T-helper 2 cell treated with Interferon-gamma antibody and Interleukin-4, amounts not matched to agents 5 μg/mL and 100 μg/mL, for 36 hours (primary cell): Measurements from ENCODE around the gene SMC6.
A peak's percentile ranks its signal among the peaks of the same experiment; 100 is the strongest.

Source experiments
- DNase-seq: peaks from one replicate; pipeline ENCODE4 v3.0.0; 2021; ENCODE audit warnings: low spot score
- H3K27ac Mint-ChIP-seq: one replicate; pipeline ENCODE4 v1.8.0; 2021; ENCODE audit warnings: mild to moderate bottlenecking, mixed read lengths
- H3K27me3 Mint-ChIP-seq: one replicate; pipeline ENCODE4 v1.8.0; 2021; ENCODE audit warnings: low read depth, mixed read lengths
- H3K36me3 Mint-ChIP-seq: one replicate; pipeline ENCODE4 v1.8.0; 2021; ENCODE audit warnings: low read depth, mixed read lengths
- H3K4me1 Mint-ChIP-seq: one replicate; pipeline ENCODE4 v1.8.0; 2021; ENCODE audit warnings: low read depth, mixed read lengths
- H3K4me3 Mint-ChIP-seq: one replicate; pipeline ENCODE4 v1.8.0; 2022; ENCODE audit warnings: mild to moderate bottlenecking, moderate library complexity, mixed read lengths
- H3K9me3 Mint-ChIP-seq: one replicate; pipeline ENCODE4 v1.8.0; 2021; ENCODE audit warnings: mixed read lengths

SMC6 gene

DNA sequence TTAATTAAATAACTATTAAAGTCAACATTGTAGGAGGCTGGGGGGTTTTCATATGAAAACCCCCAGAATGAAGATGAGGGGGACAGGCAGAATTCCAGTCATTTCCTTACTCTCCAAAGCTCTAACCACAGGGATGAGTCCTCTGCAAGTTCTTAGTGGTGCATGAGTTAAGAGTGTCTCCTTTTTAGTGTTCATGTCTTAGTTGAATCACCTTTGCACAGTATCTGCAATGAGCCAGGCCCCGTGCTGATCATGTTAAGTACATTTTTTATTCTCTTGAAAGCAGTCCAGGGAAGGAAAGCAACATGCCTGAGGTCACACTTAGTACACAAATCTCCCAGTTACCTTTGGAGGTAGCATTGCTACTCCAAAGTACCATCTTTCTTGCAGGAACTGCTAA lies 36.9 kb upstream of the SMC6 start:
- DNase-seq, result no peak
- H3K27me3 Mint-ChIP-seq, result peaks cover 35% of the 10 kb centered on the region
- peaks cover 17% of the 10 kb centered on the region for H3K4me1 Mint-ChIP-seq

DNA sequence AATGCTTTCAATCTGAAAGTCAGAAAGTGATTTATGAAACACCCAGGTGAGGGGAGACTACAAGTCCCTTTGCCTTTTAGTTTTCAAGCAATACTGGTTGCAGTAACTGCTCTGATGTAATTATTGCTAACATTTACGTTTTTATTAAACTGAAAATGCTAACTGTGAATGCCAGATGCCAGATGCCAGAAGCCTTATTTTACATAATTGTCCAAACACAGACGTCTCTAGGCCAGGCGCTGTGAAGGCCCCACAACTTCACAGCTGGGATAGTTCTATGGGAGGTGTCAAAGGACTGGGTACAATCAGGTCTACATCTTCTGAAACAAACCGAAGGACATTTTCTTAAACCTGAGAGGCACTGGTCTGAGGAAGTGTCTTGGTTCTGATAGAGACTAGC lies 35.2 kb upstream of the SMC6 start:
- Mint-ChIP-seq H3K4me3 (no peak overlapping the region), H3K9me3 (no peaks in the 10 kb centered on the region), H3K27me3 (peaks cover 27% of the 10 kb centered on the region), H3K36me3 (no peaks in the 10 kb centered on the region), H3K4me1 (peaks cover 17% of the 10 kb centered on the region), H3K27ac (no peak overlapping the region)
- DNase-seq, result no peak

More for the DNA sequence above, 36.9 kb upstream of the SMC6 start:
- Mint-ChIP-seq H3K27ac (no peak overlapping the region), H3K36me3 (no peaks in the 10 kb centered on the region), H3K4me3 (no peak overlapping the region), H3K9me3 (no peaks in the 10 kb centered on the region)

DNA sequence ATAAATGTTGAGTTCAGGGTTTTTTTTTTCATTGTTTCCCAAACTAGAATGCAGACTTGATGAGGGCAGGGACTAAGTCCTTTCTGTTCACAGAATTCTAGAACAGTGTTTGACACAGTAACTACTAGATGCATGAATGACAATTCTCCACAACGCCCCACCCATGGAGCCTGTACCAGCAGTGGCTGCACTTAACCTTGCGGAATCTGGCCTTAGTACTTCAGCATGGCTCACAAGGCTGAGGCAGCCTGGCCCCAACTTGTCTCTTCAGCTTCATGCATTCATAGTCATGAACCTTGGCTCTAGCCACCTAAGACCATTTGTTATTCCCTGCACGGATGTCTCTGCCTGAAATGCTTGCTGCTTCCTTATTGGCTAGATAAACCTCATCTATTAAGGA lies 33.1 kb upstream of the SMC6 start:
- no peak for DNase-seq
- Mint-ChIP-seq H3K4me3 (no peak overlapping the region), H3K9me3 (no peaks in the 10 kb centered on the region), H3K27ac (no peak overlapping the region), H3K27me3 (peaks cover 13% of the 10 kb centered on the region), H3K36me3 (peaks cover 12% of the 10 kb centered on the region), H3K4me1 (peaks cover 5% of the 10 kb centered on the region)

DNA sequence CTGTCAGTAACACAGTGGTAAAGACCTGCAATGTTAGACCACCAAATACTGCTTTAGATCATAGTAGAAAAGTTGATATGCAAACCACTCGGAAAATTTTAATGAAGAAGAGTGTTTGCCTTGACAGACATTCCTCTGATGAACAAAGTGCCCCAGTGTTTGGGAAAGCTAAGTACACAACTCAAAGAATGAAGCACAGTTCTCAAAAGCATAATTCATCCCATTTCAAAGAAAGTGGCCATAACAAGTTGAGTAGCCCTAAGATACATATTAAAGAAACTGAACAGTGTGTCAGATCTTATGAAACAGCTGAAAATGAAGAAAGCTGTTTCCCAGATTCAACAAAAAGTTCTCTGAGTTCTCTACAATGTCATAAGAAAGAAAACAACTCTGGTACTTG lies 27.9 kb upstream of the SMC6 start:
- no peaks in the 10 kb centered on the region for H3K27me3 Mint-ChIP-seq
- no peaks in the 10 kb centered on the region for H3K4me1 Mint-ChIP-seq
- DNase-seq, result no peak
- no peak overlapping the region for H3K27ac Mint-ChIP-seq
- no peak overlapping the region for H3K4me3 Mint-ChIP-seq
- peaks cover 34% of the 10 kb centered on the region for H3K36me3 Mint-ChIP-seq
- no peaks in the 10 kb centered on the region for H3K9me3 Mint-ChIP-seq

DNA sequence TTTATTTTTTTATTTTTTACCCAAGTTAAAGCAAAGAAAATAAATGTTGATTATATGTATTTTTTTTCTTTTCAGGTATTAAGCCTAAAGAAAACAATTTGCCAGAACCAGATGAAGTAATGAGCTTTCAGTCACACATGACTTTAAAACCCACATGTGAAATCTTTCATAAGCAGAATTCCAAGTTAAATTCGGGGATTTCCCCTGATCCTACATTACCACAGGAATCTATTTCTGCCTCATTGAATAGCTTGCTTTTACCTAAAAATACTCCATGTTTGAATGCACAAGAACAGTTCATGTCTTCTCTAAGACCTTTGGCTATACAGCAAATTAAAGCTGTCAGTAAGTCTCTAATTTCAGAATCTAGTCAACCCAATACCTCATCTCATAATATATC lies 26.9 kb upstream of the SMC6 start:
- H3K4me1 Mint-ChIP-seq, result no peaks in the 10 kb centered on the region
- no peak overlapping the region for H3K27ac Mint-ChIP-seq
- H3K27me3 Mint-ChIP-seq, result no peaks in the 10 kb centered on the region
- H3K36me3 Mint-ChIP-seq, result peaks cover 37% of the 10 kb centered on the region
- no peak for DNase-seq
- H3K4me3 Mint-ChIP-seq, result no peak overlapping the region
- no peaks in the 10 kb centered on the region for H3K9me3 Mint-ChIP-seq

DNA sequence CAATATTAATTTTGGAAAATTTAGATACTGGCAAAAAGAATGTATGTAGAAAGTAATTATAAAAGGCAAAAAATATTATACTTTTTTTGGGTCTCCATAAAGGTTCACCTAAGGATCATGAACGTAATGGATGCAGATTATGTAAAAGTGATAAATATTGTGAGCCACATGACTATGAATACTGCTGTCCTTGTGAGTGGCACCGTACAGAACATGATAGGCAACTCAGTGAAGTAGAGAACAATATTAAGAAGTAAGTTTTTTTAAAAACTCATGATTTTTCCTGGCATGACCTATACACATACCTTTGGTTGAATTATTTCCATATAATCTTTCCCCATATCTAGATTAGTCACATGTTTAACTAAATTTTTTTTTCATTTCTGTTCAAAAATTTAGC lies 18.9 kb upstream of the SMC6 start:
- DNase-seq, result no peak
- Mint-ChIP-seq H3K9me3 (no peaks in the 10 kb centered on the region), H3K4me1 (no peaks in the 10 kb centered on the region), H3K27me3 (no peaks in the 10 kb centered on the region), H3K27ac (no peak overlapping the region), H3K36me3 (peaks cover 32% of the 10 kb centered on the region), H3K4me3 (no peak overlapping the region)

DNA sequence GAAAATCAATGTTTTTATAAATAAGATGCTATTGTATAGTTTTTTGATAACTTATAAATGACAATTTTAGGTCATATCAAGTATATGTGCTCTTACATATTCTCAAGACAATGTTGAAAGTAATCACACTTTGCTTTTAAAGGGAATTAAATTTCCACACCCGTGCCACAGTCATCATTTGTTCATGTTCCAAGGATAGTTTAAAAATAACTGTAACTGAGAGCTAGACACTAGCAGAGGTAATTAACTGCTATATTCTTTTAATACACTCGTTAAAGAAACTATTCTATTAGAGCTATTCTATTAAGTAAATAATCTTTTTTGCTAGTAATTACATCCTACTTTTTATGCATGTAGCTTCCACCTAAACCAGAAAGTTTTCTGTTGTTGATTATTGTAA lies 18.3 kb upstream of the SMC6 start:
- Mint-ChIP-seq H3K9me3 (no peaks in the 10 kb centered on the region), H3K27me3 (no peaks in the 10 kb centered on the region), H3K36me3 (peaks cover 35% of the 10 kb centered on the region), H3K4me3 (no peak overlapping the region), H3K27ac (no peak overlapping the region), H3K4me1 (no peaks in the 10 kb centered on the region)
- no peak for DNase-seq

DNA sequence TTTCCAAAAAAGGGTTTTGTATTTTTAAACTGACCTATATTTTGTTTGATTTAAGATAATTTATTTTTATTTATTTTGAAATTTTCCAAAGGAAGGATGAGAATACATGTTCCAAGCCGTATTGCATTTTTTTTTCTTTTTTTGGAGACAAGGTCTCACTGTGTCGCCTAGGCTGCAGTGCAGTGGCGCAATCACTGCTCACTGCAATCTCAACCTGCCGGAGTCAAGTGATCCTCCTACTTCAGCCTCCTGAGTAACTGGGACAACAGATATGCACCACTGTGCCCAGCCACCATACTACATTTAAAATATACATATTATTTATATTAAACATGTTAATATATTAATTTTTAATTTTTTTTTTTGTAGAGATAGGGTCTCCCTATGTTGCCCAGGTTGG lies 15.3 kb upstream of the SMC6 start:
- H3K4me3 Mint-ChIP-seq, result no peak overlapping the region
- H3K9me3 Mint-ChIP-seq, result no peaks in the 10 kb centered on the region
- H3K4me1 Mint-ChIP-seq, result no peaks in the 10 kb centered on the region
- peaks cover 24% of the 10 kb centered on the region for H3K36me3 Mint-ChIP-seq
- no peak overlapping the region for H3K27ac Mint-ChIP-seq
- H3K27me3 Mint-ChIP-seq, result no peaks in the 10 kb centered on the region
- DNase-seq, result no peak

DNA sequence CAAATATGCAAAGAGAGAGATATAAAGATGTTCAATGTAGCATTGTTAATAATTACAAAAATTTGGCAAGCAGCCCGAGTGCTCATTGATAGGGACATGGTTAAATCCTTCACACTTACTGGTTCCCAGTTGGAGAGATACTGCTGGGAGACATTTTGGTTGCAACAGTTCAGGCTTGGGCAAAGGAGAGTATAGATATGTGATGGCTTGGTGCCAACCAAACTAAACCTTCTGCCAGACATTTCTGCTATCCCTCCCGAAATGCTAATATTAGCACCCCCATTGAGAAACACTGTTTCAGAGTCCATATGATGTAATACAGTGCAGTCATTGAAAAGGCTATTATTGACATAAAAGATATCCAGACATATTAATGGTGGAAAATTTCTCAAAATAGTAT lies 11.8 kb upstream of the SMC6 start:
- H3K4me3 Mint-ChIP-seq, result no peak overlapping the region
- no peaks in the 10 kb centered on the region for H3K4me1 Mint-ChIP-seq
- no peak overlapping the region for H3K27ac Mint-ChIP-seq
- no peaks in the 10 kb centered on the region for H3K27me3 Mint-ChIP-seq
- H3K36me3 Mint-ChIP-seq, result peaks cover 29% of the 10 kb centered on the region
- H3K9me3 Mint-ChIP-seq, result no peaks in the 10 kb centered on the region
- DNase-seq, result no peak

DNA sequence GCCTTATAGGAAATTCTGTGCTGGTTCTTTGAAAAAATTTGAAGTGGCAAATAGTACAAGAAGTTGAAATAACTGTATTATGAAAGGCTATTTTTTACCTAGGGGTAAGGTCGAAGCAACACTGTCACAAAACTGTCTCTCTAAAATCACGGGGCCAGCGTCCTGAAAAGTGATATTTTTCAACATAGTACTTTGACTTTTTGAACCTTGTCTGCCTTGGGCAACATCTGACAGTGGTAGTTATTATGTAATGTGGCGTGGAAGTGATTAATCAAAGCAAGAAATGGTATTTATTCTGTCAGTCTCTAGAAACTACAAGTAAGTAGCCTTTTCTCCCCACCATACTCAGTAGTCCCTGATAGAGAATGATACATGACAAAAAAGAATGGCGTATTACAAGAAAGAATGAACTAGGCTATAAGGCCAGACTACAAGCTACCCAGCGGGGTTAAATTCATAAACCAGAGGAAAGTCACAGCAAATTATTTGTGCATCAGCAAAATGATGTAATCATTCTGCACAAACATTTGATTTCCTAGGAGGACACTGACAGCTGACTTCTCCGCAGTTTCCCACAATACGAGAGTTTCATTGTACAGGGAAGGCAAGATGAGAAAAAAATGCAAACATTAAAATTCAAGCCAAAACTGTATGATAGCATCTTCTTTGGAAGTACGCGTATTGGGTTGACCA lies 10.2 kb upstream of the SMC6 start:
- Mint-ChIP-seq H3K27ac (no peak overlapping the region), H3K27me3 (no peaks in the 10 kb centered on the region), H3K4me1 (peaks cover 6% of the 10 kb centered on the region), H3K9me3 (no peaks in the 10 kb centered on the region), H3K4me3 (no peak overlapping the region), H3K36me3 (peaks cover 33% of the 10 kb centered on the region)
- no peak for DNase-seq

DNA sequence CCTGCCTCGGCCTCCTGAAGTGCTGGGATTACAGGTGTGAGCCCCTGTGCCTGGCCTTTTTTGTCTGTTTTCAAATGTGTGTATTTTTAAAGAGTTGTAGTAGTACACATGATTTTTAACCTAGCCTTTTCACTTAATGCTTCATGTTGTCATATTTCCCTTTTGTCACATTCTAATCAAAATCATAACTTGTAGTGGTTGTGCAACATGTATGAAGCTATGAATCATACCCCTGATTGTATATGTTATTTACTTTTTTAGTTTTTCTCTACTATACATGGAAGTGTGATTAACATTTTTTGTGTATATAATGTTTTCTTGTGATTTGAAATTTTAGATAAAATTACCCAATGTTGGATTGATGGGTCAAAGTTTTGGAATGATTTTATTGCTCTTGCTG lies 8.8 kb upstream of the SMC6 start:
- Mint-ChIP-seq H3K4me3 (no peak overlapping the region), H3K27me3 (no peaks in the 10 kb centered on the region), H3K27ac (no peak overlapping the region), H3K9me3 (no peaks in the 10 kb centered on the region), H3K36me3 (peaks cover 28% of the 10 kb centered on the region), H3K4me1 (peaks cover 12% of the 10 kb centered on the region)
- DNase-seq, result no peak

DNA sequence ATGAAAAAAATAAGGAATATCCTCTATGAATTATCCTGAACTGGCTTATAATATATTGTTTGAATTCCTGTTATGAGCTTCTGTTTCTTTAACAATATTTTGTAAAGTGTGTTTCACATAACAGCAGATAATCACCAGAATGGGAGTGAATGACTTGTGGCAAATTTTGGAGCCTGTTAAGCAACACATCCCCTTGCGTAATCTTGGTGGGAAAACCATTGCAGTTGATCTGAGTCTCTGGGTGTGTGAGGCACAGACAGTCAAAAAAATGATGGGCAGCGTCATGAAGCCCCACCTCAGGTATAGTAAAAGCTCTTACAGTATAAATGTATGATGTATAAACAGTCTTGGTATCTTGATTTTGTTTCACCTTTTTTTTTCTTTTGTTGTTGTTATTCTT lies 6.2 kb upstream of the SMC6 start:
- Mint-ChIP-seq H3K9me3 (no peaks in the 10 kb centered on the region), H3K4me3 (no peak overlapping the region), H3K36me3 (peaks cover 25% of the 10 kb centered on the region), H3K27me3 (no peaks in the 10 kb centered on the region), H3K4me1 (peaks cover 28% of the 10 kb centered on the region), H3K27ac (no peak overlapping the region)
- no peak for DNase-seq

DNA sequence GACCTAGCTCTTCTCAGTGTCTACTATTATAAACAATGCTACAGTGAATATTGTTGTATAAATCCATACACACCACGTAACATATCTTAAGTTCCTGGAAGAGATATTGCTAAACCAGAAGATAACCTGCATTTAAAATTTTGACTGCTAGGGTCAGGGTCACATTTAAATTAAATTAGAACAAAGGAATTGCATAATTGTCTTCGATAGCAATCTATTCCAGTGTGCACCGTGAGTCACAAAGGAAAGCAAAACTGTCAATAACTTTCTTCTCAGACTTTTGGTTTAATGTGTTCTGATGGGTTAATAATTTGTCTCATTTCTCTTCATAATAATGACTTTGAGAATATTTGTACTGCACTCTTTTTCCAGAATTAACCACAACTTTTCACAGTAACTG lies 4.5 kb upstream of the SMC6 start:
- no peaks in the 10 kb centered on the region for H3K9me3 Mint-ChIP-seq
- H3K27me3 Mint-ChIP-seq, result no peaks in the 10 kb centered on the region
- no peak for DNase-seq
- no peak overlapping the region for H3K27ac Mint-ChIP-seq
- peaks cover 15% of the 10 kb centered on the region for H3K36me3 Mint-ChIP-seq
- H3K4me3 Mint-ChIP-seq, result no peak overlapping the region
- H3K4me1 Mint-ChIP-seq, result peaks cover 30% of the 10 kb centered on the region

DNA sequence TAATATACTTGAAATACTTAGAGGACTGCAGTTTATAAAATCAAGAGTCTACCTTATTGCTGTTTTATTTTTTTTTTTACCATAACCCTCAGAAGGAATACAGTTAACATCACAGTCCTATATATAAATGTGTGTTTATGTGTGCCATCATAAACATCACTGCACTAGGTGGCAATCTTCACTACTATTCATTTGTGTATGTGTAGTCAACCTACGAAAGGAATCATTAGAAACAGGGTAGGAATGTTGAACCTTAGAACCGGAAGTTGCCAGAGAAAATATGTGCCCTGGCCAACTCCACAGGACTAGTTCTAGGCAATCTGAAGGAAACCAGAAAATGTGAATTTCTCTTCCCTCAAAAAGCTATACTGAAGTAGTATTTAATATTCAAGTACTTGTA lies 3.7 kb upstream of the SMC6 start:
- H3K4me1 Mint-ChIP-seq, result peaks cover 33% of the 10 kb centered on the region
- no peaks in the 10 kb centered on the region for H3K9me3 Mint-ChIP-seq
- no peak for DNase-seq
- peaks cover 12% of the 10 kb centered on the region for H3K36me3 Mint-ChIP-seq
- no peak overlapping the region for H3K4me3 Mint-ChIP-seq
- H3K27ac Mint-ChIP-seq, result no peak overlapping the region
- no peaks in the 10 kb centered on the region for H3K27me3 Mint-ChIP-seq

DNA sequence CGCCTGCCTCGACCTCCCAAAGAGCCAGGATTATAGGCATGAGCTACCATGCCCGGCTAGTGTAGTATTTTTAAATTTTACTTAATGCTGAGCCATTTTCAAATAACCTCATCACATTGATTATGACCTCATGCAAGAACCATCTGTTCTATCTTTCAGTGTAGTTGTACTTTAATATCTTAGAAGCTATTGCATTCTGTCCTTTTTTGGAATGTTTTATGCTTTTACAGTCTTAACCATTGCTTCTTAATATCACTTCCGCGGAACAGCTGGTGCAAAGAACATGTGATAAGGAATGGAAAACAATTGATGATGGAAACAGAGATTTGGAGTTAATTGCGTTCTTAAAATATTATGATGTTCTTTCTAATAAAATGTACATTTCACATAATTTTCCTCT lies 3.1 kb upstream of the SMC6 start:
- H3K36me3 Mint-ChIP-seq, result peaks cover 11% of the 10 kb centered on the region
- no peaks in the 10 kb centered on the region for H3K9me3 Mint-ChIP-seq
- H3K27ac Mint-ChIP-seq, result no peak overlapping the region
- H3K27me3 Mint-ChIP-seq, result no peaks in the 10 kb centered on the region
- no peak for DNase-seq
- H3K4me1 Mint-ChIP-seq, result peaks cover 39% of the 10 kb centered on the region
- peak overlapping the region; percentile 29 for H3K4me3 Mint-ChIP-seq
